ENCODE measurements around the gene CAMK1D. TPM values are rescaled to one million over a fixed set of nuclear protein-coding genes. Genes with fewer than 3 reads are reported as not detected.

CAMK1D gene
- polyA plus RNA-seq, 1 donor from 2014 or later: 41.4 TPM

DNA sequence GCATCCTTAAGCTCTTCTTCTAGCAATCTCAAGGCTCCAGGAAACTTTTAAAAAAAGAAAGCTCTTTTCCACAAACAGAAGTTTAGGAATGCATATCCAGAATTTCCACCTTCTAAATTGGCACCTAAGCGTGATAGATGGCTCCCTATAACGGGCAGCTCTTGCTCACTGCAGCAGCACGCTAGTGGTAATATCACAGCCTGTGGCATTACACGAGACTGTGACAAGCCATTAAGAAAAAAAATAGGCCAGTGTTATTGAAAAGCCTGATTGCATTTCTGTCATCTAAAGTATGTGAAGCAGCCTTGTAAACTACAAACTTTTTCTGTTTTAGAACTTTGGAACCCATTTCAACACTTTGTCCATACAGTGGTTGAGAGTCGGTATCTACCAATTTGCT, 263.8 kb downstream of the CAMK1D start:
- no peaks in the 10 kb centered on the region for H3K9me3 Mint-ChIP-seq
- no peak overlapping the region for H3K4me3 Mint-ChIP-seq
- peaks cover 14 to 18% (median 16%) of the 10 kb centered on the region in 3 donors for H3K4me1 Mint-ChIP-seq
- no peaks in the 10 kb centered on the region for H3K27me3 Mint-ChIP-seq
- no peak overlapping the region for H3K27ac Mint-ChIP-seq
- H3K36me3 Mint-ChIP-seq: peaks cover 13% of the 10 kb centered on the region

DNA sequence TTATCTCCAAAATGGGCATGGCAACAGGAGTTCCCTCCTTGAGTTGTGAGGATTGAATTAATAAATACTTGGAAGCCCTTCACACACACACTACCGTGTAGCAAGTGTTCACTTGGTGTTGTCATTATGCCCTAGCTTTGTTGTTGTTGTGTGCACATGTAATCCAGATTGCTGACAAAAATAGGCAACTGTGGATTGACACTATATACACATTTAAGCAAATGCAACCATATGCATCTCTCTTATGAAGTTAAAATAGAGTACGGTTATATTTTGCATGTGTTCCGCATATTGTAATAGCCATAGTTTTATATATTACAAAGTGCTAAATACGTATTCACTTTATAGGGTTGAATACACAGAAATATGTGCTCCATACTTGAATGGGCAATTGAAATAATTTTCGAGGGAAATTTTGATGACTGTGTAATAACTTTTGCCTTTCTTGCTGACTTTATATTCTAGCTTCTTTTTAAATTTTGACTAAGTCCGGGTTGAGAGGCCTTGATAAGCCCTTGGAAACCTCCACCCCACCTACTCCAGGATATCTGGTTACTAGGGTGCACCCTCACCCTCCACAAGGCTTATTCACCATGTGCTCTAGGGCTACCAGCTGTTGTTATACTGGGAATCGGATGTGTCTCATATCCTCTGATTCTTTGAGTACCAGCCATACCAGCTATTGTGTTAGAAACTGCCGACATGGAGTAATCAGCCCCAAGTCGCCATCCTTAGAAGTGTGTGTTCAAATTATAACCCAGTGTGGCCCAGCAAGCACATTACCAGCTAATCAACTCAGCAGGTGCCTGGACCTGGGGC, 265.0 kb downstream of the CAMK1D start:
- no peak overlapping the region for H3K27ac Mint-ChIP-seq
- no peaks in the 10 kb centered on the region for H3K9me3 Mint-ChIP-seq
- peaks cover 17 to 20% (median 20%) of the 10 kb centered on the region in 3 donors for H3K4me1 Mint-ChIP-seq
- no peaks in the 10 kb centered on the region for H3K27me3 Mint-ChIP-seq
- H3K36me3 Mint-ChIP-seq: peaks cover 10% of the 10 kb centered on the region
- no peak overlapping the region for H3K4me3 Mint-ChIP-seq

DNA sequence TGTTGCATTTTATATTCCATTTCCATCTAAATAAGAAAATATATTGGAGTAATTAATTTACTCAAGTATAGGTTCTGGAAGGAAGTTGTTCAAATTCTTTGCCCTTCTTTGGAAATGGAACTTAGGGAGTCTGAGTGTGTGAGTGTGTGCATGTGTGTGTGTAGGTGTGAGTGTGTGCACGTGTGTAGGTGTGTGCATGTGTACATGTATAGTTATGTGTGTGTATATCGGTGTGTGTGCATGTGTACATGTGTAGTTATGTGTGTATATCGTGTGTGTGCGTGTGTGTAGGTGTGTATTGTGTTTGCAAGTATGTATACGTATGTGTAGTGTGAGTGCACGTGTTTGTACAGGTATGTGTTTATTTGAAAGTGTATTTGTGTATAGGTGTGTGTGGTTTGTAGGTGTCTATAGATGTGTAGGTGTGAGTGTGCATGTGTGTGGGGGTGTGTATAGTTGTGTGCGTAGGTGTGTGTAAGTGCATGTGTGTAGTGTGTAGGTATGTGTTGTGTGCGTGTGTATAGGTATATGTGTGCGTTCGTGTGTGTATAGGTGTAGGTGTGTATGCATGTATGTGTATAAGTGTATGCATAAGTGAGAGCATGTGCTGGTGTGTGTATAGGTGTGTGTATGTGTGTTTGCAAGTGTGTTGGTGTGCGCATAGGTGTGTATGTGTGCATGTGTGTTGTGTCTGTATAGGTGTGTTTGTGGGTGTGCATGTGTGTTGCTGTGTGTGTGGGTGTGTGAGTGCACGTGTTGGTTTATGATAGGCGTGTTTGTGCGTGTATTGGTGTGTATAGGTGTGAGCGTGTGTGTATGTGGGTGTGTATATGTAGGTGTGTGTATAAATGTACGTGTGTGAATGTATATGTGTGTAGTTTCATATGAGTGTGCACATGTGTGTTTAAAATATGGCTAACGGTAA, 266.2 kb downstream of the CAMK1D start:
- H3K4me1 Mint-ChIP-seq: peaks cover 24 to 30% (median 28%) of the 10 kb centered on the region in 3 donors
- peaks cover 5% of the 10 kb centered on the region for H3K36me3 Mint-ChIP-seq
- H3K9me3 Mint-ChIP-seq: no peaks in the 10 kb centered on the region
- H3K27me3 Mint-ChIP-seq: no peaks in the 10 kb centered on the region
- H3K27ac Mint-ChIP-seq: no peak overlapping the region
- no peak overlapping the region for H3K4me3 Mint-ChIP-seq

DNA sequence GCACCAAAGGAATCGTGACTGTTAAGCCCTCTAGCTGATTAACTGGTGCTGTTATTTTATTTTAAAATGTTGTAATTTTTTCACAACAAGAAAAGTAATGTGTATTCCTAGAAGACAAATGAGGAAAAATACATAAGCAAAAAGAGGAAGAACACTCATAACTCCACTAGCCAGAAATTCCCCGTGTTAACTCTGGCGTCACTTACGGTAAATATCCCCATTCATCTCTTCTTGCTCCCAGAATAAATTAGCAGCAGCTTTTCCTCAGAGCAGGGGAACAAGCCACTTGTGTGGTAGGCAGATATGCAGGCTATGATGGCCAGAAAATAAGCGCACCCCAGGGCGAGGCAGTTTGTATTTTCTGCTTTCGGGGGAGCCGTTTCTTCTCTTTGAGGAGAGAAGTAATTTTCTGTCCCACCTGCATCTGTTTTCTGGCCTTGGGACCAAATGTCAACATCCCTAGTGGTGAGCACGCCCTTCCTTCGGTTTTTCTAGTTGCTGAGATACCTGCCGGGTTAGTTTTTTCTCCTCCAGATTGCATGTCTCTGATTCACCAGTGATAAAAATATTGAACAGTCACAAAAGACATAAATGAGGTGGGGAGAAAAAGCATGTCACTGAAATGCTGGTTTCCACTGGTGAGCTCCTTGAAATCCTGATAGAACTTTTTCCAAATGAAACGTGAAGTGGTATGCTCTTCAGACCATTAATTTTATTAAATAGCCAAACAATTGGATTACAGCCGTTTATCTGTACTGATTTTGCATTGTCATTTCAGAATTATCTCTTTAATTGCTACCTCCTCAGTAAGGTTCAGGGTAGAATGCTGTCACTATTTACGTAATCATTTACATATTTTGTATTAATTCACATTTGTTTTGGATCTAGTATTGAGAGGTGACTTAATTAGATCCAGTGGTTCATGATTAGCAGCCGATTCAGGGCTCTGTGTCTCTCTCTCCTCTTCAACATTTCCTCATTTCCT, 268.1 kb downstream of the CAMK1D start:
- H3K27me3 Mint-ChIP-seq: no peaks in the 10 kb centered on the region
- H3K4me1 Mint-ChIP-seq: peaks cover 28 to 36% (median 36%) of the 10 kb centered on the region in 3 donors
- peak overlapping the region in 1 of 4 donors; percentile 66 for H3K4me3 Mint-ChIP-seq
- peaks cover 4% of the 10 kb centered on the region for H3K36me3 Mint-ChIP-seq
- H3K9me3 Mint-ChIP-seq: no peaks in the 10 kb centered on the region
- H3K27ac Mint-ChIP-seq: peak overlapping the region in 2 of 3 donors; percentile 36 to 41

DNA sequence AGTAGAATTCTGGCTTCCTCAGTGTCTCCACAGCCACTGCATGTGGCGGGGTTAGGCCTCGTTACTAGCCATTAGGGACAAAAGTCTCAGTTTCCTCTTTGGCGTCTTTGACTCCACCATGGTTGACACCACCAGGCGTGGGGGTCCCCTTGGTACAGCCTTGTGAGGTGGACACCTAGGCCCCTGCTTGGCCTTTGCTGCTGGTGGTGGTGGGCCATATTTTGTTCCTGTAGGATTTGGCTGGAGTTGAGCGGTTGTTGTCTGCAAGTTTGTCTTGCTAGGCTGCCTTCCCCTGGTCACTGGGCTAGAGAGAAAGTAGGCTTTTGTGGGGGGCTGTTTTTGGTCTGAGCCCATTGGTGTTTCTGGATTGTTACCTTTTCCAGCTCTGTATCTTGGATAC, 272.7 kb downstream of the CAMK1D start:
- no peaks in the 10 kb centered on the region for H3K27me3 Mint-ChIP-seq
- H3K9me3 Mint-ChIP-seq: no peaks in the 10 kb centered on the region
- no peak overlapping the region for H3K27ac Mint-ChIP-seq
- H3K36me3 Mint-ChIP-seq: peaks cover 8% of the 10 kb centered on the region
- H3K4me3 Mint-ChIP-seq: peak overlapping the region in 1 of 4 donors; percentile 63
- peaks cover 32 to 42% (median 36%) of the 10 kb centered on the region in 3 donors for H3K4me1 Mint-ChIP-seq

DNA sequence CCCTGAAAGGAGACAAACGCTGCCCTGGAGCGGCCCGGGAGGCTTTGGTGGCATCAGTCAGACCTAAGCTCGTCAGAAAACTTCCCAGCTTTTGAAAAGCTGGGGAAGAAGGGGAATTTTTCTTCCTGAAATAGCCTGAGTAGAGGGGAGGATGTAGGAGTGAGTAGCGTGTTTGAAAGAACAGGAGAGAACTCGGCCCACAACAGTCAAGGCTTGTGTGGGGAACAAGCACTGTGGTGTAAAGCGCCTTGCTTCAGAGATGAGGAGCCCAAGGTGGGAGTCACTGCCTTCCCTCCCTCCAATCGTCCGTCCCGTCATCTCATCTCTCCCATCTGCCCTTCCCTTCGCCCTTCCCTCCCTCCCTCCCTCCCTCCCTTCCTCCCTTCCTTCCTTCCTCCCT, 273.3 kb downstream of the CAMK1D start:
- no peak overlapping the region for H3K4me3 Mint-ChIP-seq
- peaks cover 8% of the 10 kb centered on the region for H3K36me3 Mint-ChIP-seq
- H3K4me1 Mint-ChIP-seq: peaks cover 28 to 35% (median 29%) of the 10 kb centered on the region in 3 donors
- H3K9me3 Mint-ChIP-seq: no peaks in the 10 kb centered on the region
- H3K27ac Mint-ChIP-seq: peak overlapping the region in 1 of 3 donors; percentile 51
- H3K27me3 Mint-ChIP-seq: no peaks in the 10 kb centered on the region

DNA sequence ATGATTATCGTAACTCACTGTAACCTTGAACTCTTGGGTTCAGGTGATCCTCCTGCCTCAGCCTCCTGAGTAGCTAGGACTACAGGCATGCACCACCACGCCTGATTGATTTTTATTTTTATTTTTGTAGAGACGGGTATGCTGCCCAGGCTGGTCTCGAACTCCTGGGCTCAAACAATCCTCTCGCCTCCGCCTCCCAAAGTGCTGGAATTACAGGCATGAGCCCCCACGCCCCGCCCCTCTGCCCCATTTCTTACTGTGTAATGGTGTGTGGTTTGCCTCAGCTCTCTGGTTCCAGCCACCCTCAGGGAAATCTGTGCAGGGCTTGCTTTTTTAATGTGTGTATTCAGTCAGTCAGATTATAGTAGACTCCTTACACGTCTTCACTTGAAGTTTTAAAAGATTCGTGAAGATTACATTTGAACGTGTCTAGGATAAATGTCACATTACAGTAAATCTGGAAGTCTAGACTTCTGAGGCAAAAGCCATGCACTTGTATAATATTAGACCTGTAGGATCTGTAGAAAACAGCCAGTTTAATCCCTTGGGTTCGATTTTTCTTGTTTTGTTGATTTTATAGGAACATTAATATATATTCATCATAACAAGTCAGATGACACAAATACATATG, 276.2 kb downstream of the CAMK1D start:
- no peak overlapping the region for H3K4me3 Mint-ChIP-seq
- peaks cover 18 to 30% (median 26%) of the 10 kb centered on the region in 3 donors for H3K4me1 Mint-ChIP-seq
- peaks cover 8% of the 10 kb centered on the region for H3K36me3 Mint-ChIP-seq
- H3K27me3 Mint-ChIP-seq: no peaks in the 10 kb centered on the region
- no peak overlapping the region for H3K27ac Mint-ChIP-seq
- no peaks in the 10 kb centered on the region for H3K9me3 Mint-ChIP-seq

DNA sequence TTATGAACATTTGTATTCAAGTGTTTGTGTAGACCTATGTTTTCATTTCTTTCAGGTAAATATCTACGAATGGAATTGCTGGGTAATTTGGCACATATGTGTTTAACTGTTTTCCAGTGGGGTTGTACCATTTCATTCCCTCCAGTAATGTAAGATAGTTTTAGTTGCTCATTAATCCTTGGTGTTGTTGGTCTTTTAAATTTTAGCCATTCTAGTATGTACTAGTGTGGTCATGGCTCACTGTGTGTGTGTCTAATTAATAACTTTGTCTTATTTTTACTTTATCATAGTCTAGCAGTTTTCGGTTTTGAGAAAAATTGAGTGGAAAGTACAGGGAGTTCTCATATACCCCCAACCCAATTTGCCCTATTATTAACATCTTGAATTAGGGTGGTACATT, 278.8 kb downstream of the CAMK1D start:
- Mint-ChIP-seq H3K9me3 (no peaks in the 10 kb centered on the region), H3K4me1 (peaks cover 12 to 34% (median 24%) of the 10 kb centered on the region in 3 donors), H3K36me3 (peaks cover 11% of the 10 kb centered on the region), H3K4me3 (no peak overlapping the region), H3K27me3 (no peaks in the 10 kb centered on the region), H3K27ac (no peak overlapping the region)

DNA sequence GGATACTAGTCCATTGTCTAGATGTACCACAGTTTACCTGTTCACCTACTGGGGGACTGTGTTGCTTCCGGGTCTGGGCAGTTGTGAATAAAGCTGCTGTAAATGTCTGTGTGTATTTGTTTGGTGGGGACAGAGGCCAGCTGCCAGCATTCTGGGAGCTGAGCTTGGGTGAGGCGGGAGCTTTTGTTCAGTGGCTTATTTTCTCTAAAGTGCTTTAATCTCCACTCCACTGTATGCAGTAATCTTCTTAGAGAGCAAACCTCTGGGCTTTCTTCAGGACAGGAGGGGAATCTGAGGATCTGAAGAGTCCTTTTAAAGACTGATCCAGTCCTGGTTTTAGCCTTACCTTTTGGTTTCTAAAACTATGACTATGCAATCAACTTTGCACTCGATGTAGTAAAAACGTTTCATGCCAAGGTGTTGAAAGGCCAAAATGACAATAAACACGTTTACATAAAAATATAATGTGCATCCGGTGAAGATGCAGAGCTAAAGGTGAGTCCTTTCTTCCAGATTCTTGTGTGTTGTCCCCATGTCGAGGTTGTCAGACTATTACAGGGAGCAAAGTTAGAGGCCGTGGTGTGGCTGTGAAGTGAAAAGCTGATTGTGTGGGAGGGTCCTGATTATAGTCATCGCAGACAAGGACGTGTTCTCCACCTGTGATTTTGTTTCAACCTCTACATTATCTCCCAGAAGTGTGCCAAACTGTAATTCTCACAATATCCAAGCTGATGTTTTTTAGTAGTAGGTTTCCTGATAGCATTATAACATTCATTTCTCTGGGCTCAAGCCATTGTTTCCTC, 279.8 kb downstream of the CAMK1D start:
- H3K36me3 Mint-ChIP-seq: peaks cover 11% of the 10 kb centered on the region
- H3K4me3 Mint-ChIP-seq: peak overlapping the region in 1 of 4 donors; percentile 30
- H3K27ac Mint-ChIP-seq: peak overlapping the region in 2 of 3 donors; percentile 27 to 85
- peaks cover 11 to 34% (median 26%) of the 10 kb centered on the region in 3 donors for H3K4me1 Mint-ChIP-seq
- H3K27me3 Mint-ChIP-seq: no peaks in the 10 kb centered on the region
- no peaks in the 10 kb centered on the region for H3K9me3 Mint-ChIP-seq

DNA sequence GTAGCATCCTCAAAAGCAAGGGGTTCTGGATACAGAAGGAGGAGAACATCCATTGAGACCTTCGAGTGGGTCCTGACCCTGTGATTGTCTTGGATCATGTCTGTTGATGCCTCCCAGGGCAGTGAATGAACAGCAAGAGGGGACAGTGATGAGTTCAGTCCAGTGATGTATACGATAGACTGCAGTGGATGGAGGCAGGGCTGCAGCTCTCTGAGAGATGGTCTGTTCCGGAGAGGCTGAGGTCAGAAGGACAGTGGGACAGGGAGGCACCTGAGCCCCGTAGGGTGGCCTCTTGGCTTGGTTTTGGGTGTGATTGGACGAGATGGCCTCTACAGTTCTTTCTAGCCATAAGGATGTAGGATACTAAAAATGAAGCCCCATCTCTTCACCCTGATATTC, 280.4 kb downstream of the CAMK1D start:
- peak overlapping the region in 1 of 3 donors; percentile 16 for H3K27ac Mint-ChIP-seq
- H3K27me3 Mint-ChIP-seq: no peaks in the 10 kb centered on the region
- peak overlapping the region in 1 of 4 donors; percentile 30 for H3K4me3 Mint-ChIP-seq
- peaks cover 7% of the 10 kb centered on the region for H3K36me3 Mint-ChIP-seq
- peaks cover 9 to 33% (median 30%) of the 10 kb centered on the region in 3 donors for H3K4me1 Mint-ChIP-seq
- H3K9me3 Mint-ChIP-seq: no peaks in the 10 kb centered on the region

DNA sequence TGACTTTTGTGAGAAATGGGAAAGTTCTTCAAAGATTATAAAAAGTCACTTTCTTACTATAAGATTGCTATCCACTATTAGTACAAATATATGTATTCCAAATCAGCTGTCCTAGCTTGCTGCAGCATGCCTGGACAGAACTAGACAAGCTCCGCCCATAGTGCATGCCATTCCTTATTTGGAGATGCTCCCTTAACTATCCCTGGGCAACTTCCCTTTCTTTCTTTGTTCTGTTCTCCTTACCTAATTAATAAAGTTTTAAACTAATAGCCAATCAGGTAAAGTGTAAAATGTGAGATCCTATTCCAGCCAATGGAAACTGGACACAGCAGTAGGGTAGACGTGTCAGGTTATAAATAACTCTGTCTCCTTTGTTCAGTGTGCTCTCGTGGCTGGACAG, 281.9 kb downstream of the CAMK1D start:
- Mint-ChIP-seq H3K27ac (no peak overlapping the region), H3K36me3 (peaks cover 9% of the 10 kb centered on the region), H3K9me3 (no peaks in the 10 kb centered on the region), H3K27me3 (no peaks in the 10 kb centered on the region), H3K4me1 (peaks cover 20 to 44% (median 42%) of the 10 kb centered on the region in 3 donors), H3K4me3 (no peak overlapping the region)

DNA sequence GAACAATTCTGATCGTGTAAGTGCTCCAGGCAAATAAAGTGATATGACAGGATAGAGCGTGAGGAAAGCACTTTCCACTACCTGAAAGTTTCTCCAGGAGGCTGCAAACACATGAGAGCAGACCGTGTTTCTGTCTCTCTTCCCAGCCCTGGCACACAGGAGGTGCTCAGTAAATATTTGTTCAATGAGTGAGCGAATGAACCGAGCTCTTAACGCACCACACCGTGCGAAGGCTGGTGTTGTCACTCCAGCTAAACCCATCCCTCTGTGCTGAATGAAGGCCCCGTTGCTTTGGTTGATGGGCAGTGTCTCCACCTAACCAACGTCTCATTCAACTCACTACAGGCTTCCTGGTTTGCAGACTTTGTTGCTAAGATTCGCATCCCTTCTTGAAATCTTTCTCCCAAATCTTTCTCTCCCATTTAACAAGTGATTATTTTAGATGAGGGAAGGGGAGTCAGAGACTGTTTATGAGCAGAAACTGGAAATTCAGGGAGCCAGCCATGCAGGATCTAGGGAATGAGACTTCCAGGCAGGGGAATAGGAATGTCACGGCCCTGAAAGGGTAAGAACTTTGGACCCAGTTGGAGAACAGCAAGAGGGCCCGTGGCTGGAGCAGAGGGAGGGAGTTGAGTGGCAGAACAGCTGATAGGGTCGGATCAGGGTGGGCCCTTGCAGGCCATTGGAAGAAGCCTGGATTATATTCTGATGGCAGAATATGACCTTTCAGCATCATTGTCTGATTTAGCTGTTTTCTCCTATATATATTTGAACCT, 282.6 kb downstream of the CAMK1D start:
- Mint-ChIP-seq H3K4me1 (peaks cover 22 to 44% (median 43%) of the 10 kb centered on the region in 3 donors), H3K9me3 (no peaks in the 10 kb centered on the region), H3K36me3 (peaks cover 9% of the 10 kb centered on the region), H3K4me3 (no peak overlapping the region), H3K27ac (peak overlapping the region in 2 of 3 donors; percentile 44 to 46), H3K27me3 (no peaks in the 10 kb centered on the region)
